GM23338 (cell line): ENCODE measurements around the gene SIGLEC15. TPM values are rescaled to one million over a fixed set of nuclear protein-coding genes. Genes with fewer than 3 reads are reported as not detected.

ENCODE experiments used
- ATAC-seq: fragments of 200-7000 bp; cut with Tn5 transposase; 3 replicates; pipeline ENCODE4 v1.9.1; 2020
- DNase-seq: peaks from one replicate; pipeline ENCODE4 v3.0.0-alpha.2; 2015; ENCODE audit warnings: low spot score
- H2AFZ ChIP-seq: fragments of 200-600 bp; sonication (generic); 2 replicates; pipeline ENCODE4 v1.8.0; 2016; ENCODE audit warnings: antibody characterized with exemption, mild to moderate bottlenecking, moderate library complexity
- H3F3A ChIP-seq: fragments of 200-600 bp; sonication (generic); replicated peaks from 2 replicates; pipeline ENCODE4 v1.8.0; 2017; ENCODE audit warnings: antibody characterized with exemption, mixed run types, low read depth
- H3K27ac ChIP-seq: fragments of 200-600 bp; sonication (generic); 2 replicates; pipeline ENCODE4 v1.6.1; 2016; ENCODE audit warnings: low read depth
- H3K27me3 ChIP-seq: fragments of 200-600 bp; sonication (generic); 2 replicates; pipeline ENCODE4 v1.8.0; 2016; ENCODE audit warnings: mild to moderate bottlenecking, mixed run types, moderate library complexity; ENCODE audit not compliant: insufficient read depth
- H3K36me3 ChIP-seq: fragments of 200-600 bp; sonication (generic); 2 replicates; pipeline ENCODE4 v1.8.0; 2016; ENCODE audit warnings: mild to moderate bottlenecking; ENCODE audit not compliant: insufficient read depth
- H3K4me1 ChIP-seq: fragments of 200-600 bp; sonication (generic); 2 replicates; pipeline ENCODE4 v1.8.0; 2016; ENCODE audit warnings: mild to moderate bottlenecking, moderate library complexity; ENCODE audit not compliant: insufficient read depth
- H3K4me2 ChIP-seq: fragments of 200-600 bp; sonication (generic); 2 replicates; pipeline ENCODE4 v1.7.1; 2017; ENCODE audit warnings: mixed run types
- H3K4me3 ChIP-seq: fragments of 200-600 bp; sonication (generic); 2 replicates; pipeline ENCODE4 v1.6.1; 2016; ENCODE audit warnings: mixed run types
- H3K79me2 ChIP-seq: fragments of 200-600 bp; sonication (generic); replicated peaks from 2 replicates; pipeline ENCODE4 v1.8.0; 2017; ENCODE audit warnings: mild to moderate bottlenecking; ENCODE audit not compliant: insufficient read depth
- H3K9me2 ChIP-seq: fragments of 200-600 bp; sonication (generic); 2 replicates; pipeline ENCODE4 v1.8.0; 2017; ENCODE audit not compliant: insufficient read depth
- H4K20me1 ChIP-seq: fragments of 200-600 bp; sonication (generic); replicated peaks from 2 replicates; pipeline ENCODE4 v1.8.0; 2017; ENCODE audit warnings: mild to moderate bottlenecking; ENCODE audit not compliant: insufficient read depth
- H3K27ac Mint-ChIP-seq: 2 replicates; pipeline ENCODE4 v1.8.0; 2020; ENCODE audit warnings: inconsistent platforms, mild to moderate bottlenecking, moderate library complexity, mixed read lengths
- H3K27me3 Mint-ChIP-seq: 3 replicates; pipeline ENCODE4 v1.8.0; 2022; ENCODE audit warnings: low read depth, mild to moderate bottlenecking, moderate library complexity, mixed read lengths, inconsistent platforms; ENCODE audit not compliant: insufficient read depth, poor library complexity
- H3K36me3 Mint-ChIP-seq: 3 replicates; pipeline ENCODE4 v1.8.0; 2021; ENCODE audit warnings: low read depth, mild to moderate bottlenecking, inconsistent platforms, moderate library complexity, mixed read lengths
- H3K4me1 Mint-ChIP-seq: 3 replicates; pipeline ENCODE4 v1.8.0; 2020; ENCODE audit warnings: mild to moderate bottlenecking, inconsistent platforms, mixed read lengths
- H3K4me3 Mint-ChIP-seq: 3 replicates; pipeline ENCODE4 v1.8.0; 2021; ENCODE audit warnings: moderate library complexity, mild to moderate bottlenecking, inconsistent platforms, mixed read lengths
- H3K9me3 Mint-ChIP-seq: 3 replicates; pipeline ENCODE4 v1.8.0; 2020; ENCODE audit warnings: moderate library complexity, mild to moderate bottlenecking, inconsistent platforms, mixed read lengths
- CREB1 ChIP-seq: fragments of 250-450 bp; sonication (Bioruptor Pico); IDR thresholded peaks from 2 replicates; pipeline ENCODE4 v1.5.0; 2020; ENCODE audit warnings: low read depth, mild to moderate bottlenecking, moderate library complexity
- EZH2 ChIP-seq: fragments of 200-600 bp; sonication (generic); IDR thresholded peaks from one replicate; pipeline ENCODE4 v1.8.0; 2017; ENCODE audit warnings: antibody characterized with exemption, mild to moderate bottlenecking, low read depth; ENCODE audit not compliant: unreplicated experiment
- EZH2phosphoT487 ChIP-seq: fragments of 200-600 bp; sonication (generic); IDR thresholded peaks from one replicate; pipeline ENCODE4 v1.8.1; 2018; ENCODE audit warnings: antibody characterized with exemption; ENCODE audit not compliant: unreplicated experiment
- JUNB ChIP-seq: IDR thresholded peaks from one replicate; pipeline ENCODE4 v1.6.1; 2016; ENCODE audit warnings: antibody characterized with exemption; ENCODE audit not compliant: unreplicated experiment
- NANOG ChIP-seq: IDR thresholded peaks from 2 replicates; pipeline ENCODE4 v1.6.1; 2016; ENCODE audit warnings: antibody characterized with exemption, borderline replicate concordance
- STAT1 ChIP-seq: IDR thresholded peaks from one replicate; pipeline ENCODE4 v1.6.1; 2016; ENCODE audit warnings: antibody characterized with exemption; ENCODE audit not compliant: unreplicated experiment
- ZNF114 ChIP-seq: fragments of 250-450 bp; sonication (Bioruptor Pico); IDR thresholded peaks from 2 replicates; pipeline ENCODE4 v1.5.0; 2020; ENCODE audit warnings: mild to moderate bottlenecking, moderate library complexity
- ZNF331 ChIP-seq: fragments of 250-450 bp; sonication (Bioruptor Pico); IDR thresholded peaks from 2 replicates; pipeline ENCODE4 v1.5.0; 2020; ENCODE audit warnings: low read depth, mild to moderate bottlenecking, moderate library complexity
- polyA plus RNA-seq: library from polyadenylated mRNA; unstranded; fragments of >200 nt; fragmentation: Nextera tagmentation; extraction: Ambion mirVana; gene quantifications from 2 replicates; pipeline ENCODE4 v1.2.1, GENCODE V29; 2016
- total RNA-seq: library from RNA; depleted of rRNA; stranded (reverse); fragments of >200 nt; shearing (Covaris generic); gene quantifications from 2 replicates; pipeline ENCODE4 v1.2.3, GENCODE V29; 2014
- TF ChIP-seq, protein P1 (sequence below): IDR thresholded peaks from 2 replicates; pipeline ENCODE4 v1.6.1; 2016; ENCODE audit warnings: antibody characterized with exemption
- TF ChIP-seq, protein P2 (sequence below): fragments of 250-450 bp; sonication (Bioruptor Pico); IDR thresholded peaks from 2 replicates; pipeline ENCODE4 v1.5.0; 2020; ENCODE audit warnings: mild to moderate bottlenecking, moderate library complexity
- TF ChIP-seq, protein P3 (sequence below), 2 experiments: fragments of 200-600 bp in 1 of 2; sonication (generic) in 1 of 2; conservative IDR thresholded peaks; 2 replicates each; pipeline versions ENCODE4 v1.5.1 to v1.6.1; 2016 to 2017; ENCODE audit warnings: antibody characterized with exemption in 2 of 2, low read depth in 2 of 2, mild to moderate bottlenecking in 2 of 2, moderate library complexity in 1 of 2

Gene SIGLEC15
- total and polyA plus RNA-seq, 2 experiments from 2014 or later, result 0.29 TPM; not detected in 1

DNA sequence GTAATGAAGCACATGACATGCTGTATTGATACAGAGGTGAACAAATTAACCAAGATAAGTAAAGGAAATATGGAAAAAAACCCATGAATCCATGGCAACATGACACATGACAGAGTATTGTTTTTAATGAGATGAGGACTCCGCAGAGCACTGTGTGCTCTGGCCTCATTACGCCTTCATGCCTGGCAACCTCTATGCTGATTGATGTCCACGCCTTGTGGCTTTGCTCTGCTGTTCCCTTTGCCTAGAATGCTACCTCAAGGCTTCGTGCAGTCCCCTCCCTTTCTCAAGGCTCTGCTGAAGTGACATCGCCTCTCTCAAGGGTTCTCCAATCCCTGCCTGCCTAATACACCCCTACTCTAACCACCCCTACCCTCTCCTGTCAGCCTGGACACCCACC is 8.4 kb downstream of the SIGLEC15 start (continued):
- TF ChIP-seq, protein P1, sequence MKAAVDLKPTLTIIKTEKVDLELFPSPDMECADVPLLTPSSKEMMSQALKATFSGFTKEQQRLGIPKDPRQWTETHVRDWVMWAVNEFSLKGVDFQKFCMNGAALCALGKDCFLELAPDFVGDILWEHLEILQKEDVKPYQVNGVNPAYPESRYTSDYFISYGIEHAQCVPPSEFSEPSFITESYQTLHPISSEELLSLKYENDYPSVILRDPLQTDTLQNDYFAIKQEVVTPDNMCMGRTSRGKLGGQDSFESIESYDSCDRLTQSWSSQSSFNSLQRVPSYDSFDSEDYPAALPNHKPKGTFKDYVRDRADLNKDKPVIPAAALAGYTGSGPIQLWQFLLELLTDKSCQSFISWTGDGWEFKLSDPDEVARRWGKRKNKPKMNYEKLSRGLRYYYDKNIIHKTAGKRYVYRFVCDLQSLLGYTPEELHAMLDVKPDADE, result no peak
- TF ChIP-seq STAT1, result no peak

DNA sequence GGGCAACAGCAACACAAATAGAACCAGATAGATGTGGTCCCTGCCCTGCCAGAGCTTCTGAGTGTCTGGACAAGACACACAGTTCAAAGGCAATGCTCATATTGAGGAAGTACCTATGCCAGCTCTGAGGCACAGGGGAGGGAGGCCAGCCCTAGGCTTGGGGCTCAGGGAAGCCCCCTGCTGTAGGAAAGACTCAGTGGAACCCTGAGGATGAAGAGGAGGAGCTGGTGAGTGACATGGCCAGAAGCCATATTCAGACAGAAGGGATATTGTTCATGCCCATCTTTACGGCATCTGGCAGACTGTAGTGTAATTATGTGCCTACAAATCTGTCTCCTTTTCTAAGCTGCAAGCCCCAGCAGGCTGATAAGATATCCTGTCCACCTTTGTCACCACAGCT is 8.8 kb downstream of the SIGLEC15 start:
- H3K4me3 ChIP-seq, result no peak overlapping the region
- 0 out of 2 replicates have a peak, but pooled peaks cover 4% of the 10 kb centered on the region for H3F3A ChIP-seq
- H3K36me3 Mint-ChIP-seq, result no peaks in the 10 kb centered on the region
- no peaks in the 10 kb centered on the region for H3K36me3 ChIP-seq
- no peak for ATAC-seq
- no peak overlapping the region for H2AFZ ChIP-seq
- H3K79me2 ChIP-seq, result no peaks in the 10 kb centered on the region
- no peak overlapping the region for H3K4me3 Mint-ChIP-seq
- H3K9me3 Mint-ChIP-seq, result no peaks in the 10 kb centered on the region
- H4K20me1 ChIP-seq, result no peaks in the 10 kb centered on the region
- H3K27me3 Mint-ChIP-seq, result peaks cover 17% of the 10 kb centered on the region
- peaks cover 16% of the 10 kb centered on the region for H3K4me1 Mint-ChIP-seq
- no peak overlapping the region for H3K4me2 ChIP-seq
- DNase-seq, result no peak
- H3K27ac ChIP-seq, result no peak overlapping the region
- H3K27ac Mint-ChIP-seq, result no peak overlapping the region
- no peaks in the 10 kb centered on the region for H3K9me2 ChIP-seq
- H3K4me1 ChIP-seq, result peaks cover 15% of the 10 kb centered on the region; the same call in 1 of the 2 replicates
- peaks cover 27% of the 10 kb centered on the region for H3K27me3 ChIP-seq
- no peak for TF ChIP-seq EZH2phosphoT487
- TF ChIP-seq ZNF331 (CRISPR knock-in tag), result no peak
- TF ChIP-seq, protein P2, sequence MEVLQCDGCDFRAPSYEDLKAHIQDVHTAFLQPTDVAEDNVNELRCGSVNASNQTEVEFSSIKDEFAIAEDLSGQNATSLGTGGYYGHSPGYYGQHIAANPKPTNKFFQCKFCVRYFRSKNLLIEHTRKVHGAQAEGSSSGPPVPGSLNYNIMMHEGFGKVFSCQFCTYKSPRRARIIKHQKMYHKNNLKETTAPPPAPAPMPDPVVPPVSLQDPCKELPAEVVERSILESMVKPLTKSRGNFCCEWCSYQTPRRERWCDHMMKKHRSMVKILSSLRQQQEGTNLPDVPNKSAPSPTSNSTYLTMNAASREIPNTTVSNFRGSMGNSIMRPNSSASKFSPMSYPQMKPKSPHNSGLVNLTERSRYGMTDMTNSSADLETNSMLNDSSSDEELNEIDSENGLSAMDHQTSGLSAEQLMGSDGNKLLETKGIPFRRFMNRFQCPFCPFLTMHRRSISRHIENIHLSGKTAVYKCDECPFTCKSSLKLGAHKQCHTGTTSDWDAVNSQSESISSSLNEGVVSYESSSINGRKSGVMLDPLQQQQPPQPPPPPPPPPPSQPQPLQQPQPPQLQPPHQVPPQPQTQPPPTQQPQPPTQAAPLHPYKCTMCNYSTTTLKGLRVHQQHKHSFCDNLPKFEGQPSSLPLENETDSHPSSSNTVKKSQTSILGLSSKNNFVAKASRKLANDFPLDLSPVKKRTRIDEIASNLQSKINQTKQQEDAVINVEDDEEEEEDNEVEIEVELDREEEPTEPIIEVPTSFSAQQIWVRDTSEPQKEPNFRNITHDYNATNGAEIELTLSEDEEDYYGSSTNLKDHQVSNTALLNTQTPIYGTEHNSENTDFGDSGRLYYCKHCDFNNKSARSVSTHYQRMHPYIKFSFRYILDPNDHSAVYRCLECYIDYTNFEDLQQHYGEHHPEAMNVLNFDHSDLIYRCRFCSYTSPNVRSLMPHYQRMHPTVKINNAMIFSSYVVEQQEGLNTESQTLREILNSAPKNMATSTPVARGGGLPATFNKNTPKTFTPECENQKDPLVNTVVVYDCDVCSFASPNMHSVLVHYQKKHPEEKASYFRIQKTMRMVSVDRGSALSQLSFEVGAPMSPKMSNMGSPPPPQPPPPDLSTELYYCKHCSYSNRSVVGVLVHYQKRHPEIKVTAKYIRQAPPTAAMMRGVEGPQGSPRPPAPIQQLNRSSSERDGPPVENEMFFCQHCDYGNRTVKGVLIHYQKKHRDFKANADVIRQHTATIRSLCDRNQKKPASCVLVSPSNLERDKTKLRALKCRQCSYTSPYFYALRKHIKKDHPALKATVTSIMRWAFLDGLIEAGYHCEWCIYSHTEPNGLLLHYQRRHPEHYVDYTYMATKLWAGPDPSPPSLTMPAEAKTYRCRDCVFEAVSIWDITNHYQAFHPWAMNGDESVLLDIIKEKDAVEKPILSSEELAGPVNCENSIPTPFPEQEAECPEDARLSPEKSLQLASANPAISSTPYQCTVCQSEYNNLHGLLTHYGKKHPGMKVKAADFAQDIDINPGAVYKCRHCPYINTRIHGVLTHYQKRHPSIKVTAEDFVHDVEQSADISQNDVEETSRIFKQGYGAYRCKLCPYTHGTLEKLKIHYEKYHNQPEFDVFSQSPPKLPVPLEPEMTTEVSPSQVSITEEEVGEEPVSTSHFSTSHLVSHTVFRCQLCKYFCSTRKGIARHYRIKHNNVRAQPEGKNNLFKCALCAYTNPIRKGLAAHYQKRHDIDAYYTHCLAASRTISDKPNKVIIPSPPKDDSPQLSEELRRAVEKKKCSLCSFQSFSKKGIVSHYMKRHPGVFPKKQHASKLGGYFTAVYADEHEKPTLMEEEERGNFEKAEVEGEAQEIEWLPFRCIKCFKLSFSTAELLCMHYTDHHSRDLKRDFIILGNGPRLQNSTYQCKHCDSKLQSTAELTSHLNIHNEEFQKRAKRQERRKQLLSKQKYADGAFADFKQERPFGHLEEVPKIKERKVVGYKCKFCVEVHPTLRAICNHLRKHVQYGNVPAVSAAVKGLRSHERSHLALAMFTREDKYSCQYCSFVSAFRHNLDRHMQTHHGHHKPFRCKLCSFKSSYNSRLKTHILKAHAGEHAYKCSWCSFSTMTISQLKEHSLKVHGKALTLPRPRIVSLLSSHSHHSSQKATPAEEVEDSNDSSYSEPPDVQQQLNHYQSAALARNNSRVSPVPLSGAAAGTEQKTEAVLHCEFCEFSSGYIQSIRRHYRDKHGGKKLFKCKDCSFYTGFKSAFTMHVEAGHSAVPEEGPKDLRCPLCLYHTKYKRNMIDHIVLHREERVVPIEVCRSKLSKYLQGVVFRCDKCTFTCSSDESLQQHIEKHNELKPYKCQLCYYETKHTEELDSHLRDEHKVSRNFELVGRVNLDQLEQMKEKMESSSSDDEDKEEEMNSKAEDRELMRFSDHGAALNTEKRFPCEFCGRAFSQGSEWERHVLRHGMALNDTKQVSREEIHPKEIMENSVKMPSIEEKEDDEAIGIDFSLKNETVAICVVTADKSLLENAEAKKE (CRISPR knock-in tag), result no peak
- TF ChIP-seq, protein P3, sequence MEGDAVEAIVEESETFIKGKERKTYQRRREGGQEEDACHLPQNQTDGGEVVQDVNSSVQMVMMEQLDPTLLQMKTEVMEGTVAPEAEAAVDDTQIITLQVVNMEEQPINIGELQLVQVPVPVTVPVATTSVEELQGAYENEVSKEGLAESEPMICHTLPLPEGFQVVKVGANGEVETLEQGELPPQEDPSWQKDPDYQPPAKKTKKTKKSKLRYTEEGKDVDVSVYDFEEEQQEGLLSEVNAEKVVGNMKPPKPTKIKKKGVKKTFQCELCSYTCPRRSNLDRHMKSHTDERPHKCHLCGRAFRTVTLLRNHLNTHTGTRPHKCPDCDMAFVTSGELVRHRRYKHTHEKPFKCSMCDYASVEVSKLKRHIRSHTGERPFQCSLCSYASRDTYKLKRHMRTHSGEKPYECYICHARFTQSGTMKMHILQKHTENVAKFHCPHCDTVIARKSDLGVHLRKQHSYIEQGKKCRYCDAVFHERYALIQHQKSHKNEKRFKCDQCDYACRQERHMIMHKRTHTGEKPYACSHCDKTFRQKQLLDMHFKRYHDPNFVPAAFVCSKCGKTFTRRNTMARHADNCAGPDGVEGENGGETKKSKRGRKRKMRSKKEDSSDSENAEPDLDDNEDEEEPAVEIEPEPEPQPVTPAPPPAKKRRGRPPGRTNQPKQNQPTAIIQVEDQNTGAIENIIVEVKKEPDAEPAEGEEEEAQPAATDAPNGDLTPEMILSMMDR (conservative IDR thresholded peaks at IDR 0.05; ENCODE audit: low read depth in 2 of 2), result no peak; a peak in 1 of 4 replicates
- TF ChIP-seq ZNF114 (CRISPR knock-in tag), result no peak
- no peak for TF ChIP-seq JUNB
- TF ChIP-seq, protein P1, result no peak
- TF ChIP-seq EZH2, result no peak
- TF ChIP-seq NANOG, result no peak
- TF ChIP-seq CREB1 (CRISPR knock-in tag), result no peak
- TF ChIP-seq STAT1, result no peak
